Omental fat pad (tissue), 4 donors: ENCODE results near the gene COBLL1. TPM values are rescaled to one million over a fixed set of nuclear protein-coding genes. Genes with fewer than 3 reads are reported as not detected.

Experiments
- ATAC-seq: fragments of 150-250 bp; one replicate; pipeline ENCODE4 v1.9.1; 2016; ENCODE audit warnings: mild to moderate bottlenecking, moderate library complexity; ENCODE audit not compliant: low FRiP score
- DNase-seq: peaks from one replicate; pipeline ENCODE4 v3.0.0-alpha.2; 2019; ENCODE audit warnings: low spot score
- total RNA-seq, 4 donors: library from RNA; depleted of rRNA; stranded (reverse); fragments of >200 nt; gene quantifications; one replicate each; pipeline ENCODE4 v1.1.0, GENCODE V29; 2016
- TF ChIP-seq, protein P1 (sequence below), 3 donors: fragments of 450-650 bp; IDR thresholded peaks; one replicate each; pipeline ENCODE4 v1.5.1; 2016 to 2017; ENCODE audit warnings: antibody characterized with exemption in 3 of 3, mild to moderate bottlenecking in 3 of 3, moderate library complexity in 2 of 3

The COBLL1 gene
- total RNA-seq, 4 donors from 2014 or later: 38.1 to 114 (median 68.5) TPM

- TF ChIP-seq, protein P1, sequence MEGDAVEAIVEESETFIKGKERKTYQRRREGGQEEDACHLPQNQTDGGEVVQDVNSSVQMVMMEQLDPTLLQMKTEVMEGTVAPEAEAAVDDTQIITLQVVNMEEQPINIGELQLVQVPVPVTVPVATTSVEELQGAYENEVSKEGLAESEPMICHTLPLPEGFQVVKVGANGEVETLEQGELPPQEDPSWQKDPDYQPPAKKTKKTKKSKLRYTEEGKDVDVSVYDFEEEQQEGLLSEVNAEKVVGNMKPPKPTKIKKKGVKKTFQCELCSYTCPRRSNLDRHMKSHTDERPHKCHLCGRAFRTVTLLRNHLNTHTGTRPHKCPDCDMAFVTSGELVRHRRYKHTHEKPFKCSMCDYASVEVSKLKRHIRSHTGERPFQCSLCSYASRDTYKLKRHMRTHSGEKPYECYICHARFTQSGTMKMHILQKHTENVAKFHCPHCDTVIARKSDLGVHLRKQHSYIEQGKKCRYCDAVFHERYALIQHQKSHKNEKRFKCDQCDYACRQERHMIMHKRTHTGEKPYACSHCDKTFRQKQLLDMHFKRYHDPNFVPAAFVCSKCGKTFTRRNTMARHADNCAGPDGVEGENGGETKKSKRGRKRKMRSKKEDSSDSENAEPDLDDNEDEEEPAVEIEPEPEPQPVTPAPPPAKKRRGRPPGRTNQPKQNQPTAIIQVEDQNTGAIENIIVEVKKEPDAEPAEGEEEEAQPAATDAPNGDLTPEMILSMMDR (IDR thresholded peaks at IDR 0.05): no peak
- ATAC-seq: no peak
- DNase-seq: no peak
These were observed 54.8 kb downstream of the COBLL1 start for GRCh38 chr2:164786787-164787186.

DNA sequence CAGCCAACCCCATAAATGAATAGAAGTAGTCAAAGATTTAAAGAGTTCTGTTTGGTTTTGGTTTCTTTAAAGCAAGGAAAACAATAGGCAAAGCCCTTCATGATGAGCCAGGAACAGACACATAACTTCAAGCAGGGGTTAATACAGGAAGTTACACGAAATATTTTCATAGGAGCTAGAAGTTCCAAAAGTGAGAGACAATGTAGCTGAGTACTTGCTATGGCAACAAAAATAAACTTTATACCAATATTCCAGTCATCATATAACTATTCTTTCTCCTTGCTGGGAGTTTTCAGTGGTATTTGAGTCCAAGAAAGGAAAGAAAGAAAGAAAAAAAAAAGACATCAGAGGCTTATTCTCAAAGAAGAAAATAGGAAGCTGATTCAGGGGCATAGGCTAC lies 56.2 kb downstream of the COBLL1 start:
- DNase-seq (no peak), ATAC-seq (peak; percentile 45)
- TF ChIP-seq, protein P1 (IDR thresholded peaks at IDR 0.05): no peak

DNA sequence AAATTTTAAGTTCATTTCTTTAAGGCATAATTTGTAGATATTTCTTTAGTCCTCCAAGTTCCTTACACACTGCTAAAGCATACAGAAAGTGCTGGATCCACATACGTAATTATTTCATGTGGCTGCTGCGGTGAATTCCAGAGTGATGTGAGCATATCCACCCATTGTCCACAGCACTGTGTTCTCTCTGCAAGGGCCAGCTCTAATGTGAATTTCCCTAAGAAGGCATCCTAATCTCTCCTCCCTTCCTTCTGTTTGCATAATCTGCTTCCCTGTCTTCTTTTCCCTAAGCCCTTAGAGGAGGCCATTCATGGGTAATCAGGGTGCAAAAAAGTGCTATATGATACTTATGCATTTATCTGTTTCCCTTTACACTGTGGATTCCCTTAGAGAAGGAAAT lies 57.2 kb downstream of the COBLL1 start:
- DNase-seq: no peak
- TF ChIP-seq, protein P1 (IDR thresholded peaks at IDR 0.05): no peak
- no peak for ATAC-seq

DNA sequence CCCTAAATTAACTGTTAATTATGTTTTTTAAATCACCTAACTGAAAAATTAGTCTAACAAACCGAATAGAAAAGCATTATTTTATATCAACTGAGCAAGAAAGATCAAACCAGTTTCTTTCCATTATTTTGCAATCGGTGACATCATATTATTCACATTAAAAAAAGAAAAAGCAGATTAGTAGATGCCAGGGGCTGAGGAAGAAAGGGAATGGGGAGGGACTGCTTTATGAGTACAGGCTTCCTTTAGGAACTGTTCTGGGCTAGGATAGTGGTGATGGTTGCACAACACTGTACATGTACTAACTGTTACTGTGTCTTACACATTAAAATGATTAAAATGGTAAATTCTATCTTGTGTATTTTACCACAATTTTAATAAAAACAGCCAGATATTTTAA lies 59.3 kb downstream of the COBLL1 start:
- ATAC-seq (peak; percentile 95), DNase-seq (no peak)
- TF ChIP-seq, protein P1 (IDR thresholded peaks at IDR 0.05): no peak

DNA sequence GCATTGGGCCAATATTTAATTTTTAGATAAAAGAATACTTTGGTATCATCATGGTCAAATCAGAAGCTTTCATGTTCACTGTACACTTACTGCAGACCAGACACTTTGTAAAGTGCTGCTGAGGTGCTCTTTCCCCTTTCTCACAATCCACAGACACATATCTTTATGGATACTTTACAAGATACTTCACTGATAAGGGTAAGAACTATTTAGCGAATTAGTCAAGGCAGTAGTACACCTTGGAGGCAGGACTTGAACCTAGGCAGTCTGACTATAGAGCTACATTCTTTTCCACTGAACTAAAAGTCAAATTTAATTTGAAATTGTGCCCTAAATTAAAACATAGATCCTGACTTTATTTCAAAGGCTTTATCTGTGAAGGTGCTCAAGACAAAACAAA lies 60.2 kb downstream of the COBLL1 start:
- no peak for DNase-seq
- ATAC-seq: no peak
- TF ChIP-seq, protein P1 (IDR thresholded peaks at IDR 0.05): no peak

DNA sequence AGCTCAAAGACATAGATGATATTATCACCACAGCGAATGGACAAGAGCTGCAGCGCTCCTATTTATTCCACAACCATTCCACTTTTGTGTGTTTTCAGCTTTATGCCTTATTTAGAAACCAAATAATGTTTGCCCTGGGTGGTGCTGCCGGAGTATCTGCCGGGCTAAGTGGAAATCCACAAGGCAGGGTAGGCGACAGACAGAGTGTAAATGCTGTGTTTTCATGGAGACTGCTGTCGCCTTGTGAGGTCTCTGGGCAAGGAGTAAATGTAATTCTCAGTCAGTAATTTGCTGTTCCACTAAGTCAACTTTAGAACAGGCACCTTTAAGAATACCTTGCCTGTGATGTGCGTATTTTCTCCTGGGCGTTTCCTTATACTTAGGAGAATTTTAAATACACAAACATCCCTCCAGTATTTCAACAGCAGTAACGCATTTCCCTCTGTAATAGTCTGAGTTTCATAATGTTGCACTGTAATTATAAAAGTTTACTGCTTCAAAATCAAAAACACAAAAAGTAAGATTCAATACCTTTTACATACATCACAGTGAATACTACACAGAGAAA lies 60.9 kb downstream of the COBLL1 start:
- no peak for DNase-seq
- ATAC-seq: no peak
- TF ChIP-seq, protein P1 (IDR thresholded peaks at IDR 0.05): no peak

DNA sequence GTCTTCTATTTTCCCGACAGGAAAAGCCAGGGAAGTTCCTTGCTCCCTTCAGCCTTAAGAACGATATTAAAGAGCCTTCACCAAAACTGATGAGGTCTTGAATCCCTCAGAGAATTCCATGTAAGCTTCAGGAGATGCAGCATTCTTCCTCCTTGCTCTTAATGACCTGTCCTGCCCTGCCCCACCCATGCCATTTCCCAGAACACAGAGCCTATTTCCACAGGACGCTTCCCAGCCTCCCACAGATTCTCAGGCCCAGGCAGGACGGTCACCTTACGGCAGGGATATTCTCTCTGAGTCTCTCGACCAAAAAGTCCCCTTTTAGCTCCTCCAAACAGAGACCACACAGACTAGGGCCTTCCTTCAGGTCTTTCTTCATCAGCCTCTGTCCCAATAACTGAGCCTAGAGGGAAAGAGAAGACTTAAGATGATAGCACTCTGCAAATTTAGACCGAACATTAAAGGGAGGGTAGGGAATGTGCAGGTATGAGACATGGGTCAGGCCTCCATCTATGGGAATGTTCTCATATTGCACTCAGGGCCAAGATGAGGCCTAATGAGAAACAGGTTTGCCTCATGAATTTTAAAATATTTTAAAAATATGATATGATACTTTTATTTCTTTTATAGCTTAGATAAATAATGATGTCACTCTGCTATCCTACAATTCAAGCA lies 62.1 kb downstream of the COBLL1 start:
- TF ChIP-seq, protein P1 (IDR thresholded peaks at IDR 0.05): no peak
- no peak for DNase-seq
- ATAC-seq: no peak
